ENCODE data around the gene CSNK1A1. TPM values are rescaled to one million over a fixed set of nuclear protein-coding genes. Genes with fewer than 3 reads are reported as not detected.

The CSNK1A1 gene
- polyA plus RNA-seq, 2 of the 4 experiments (the other 2 are of a cell fraction), result 123 to 218 TPM

GRCh38 chr5:149490599-149491485 lies 60.4 kb downstream of the CSNK1A1 start:
- WGBS (ENCODE audit: missing lambda C conversion rate), result 93% methylated on average over 6 of the region's 6 CpGs
- no peak overlapping the region; the same call in 2 of the 3 replicates for H3K4me2 ChIP-seq
- ATAC-seq (no peak), FAIRE-seq (no peak), DNase-seq (ENCODE audit: low read depth in 1 of 2, low spot score in 1 of 2) (no peak)
- H3K27ac ChIP-seq, result peak overlapping the region in 1 of 2 experiments; percentile 38; a peak in 1 of 6 replicates
- TF ChIP-seq TP53 (CRISPR knock-in tag; IDR thresholded peaks at IDR 0.05) (no peak), HDAC2 (IDR thresholded peaks at IDR 0.05) (no peak), CBX8 (IDR thresholded peaks at IDR 0.05) (no peak), JUN (IDR thresholded peaks at IDR 0.05) (no peak), MAZ (IDR thresholded peaks at IDR 0.05; ENCODE audit: borderline replicate concordance, low read depth, low read length) (no peak), MAX (IDR thresholded peaks at IDR 0.05) (no peak), PHF8 (IDR thresholded peaks at IDR 0.05; ENCODE audit: borderline replicate concordance, low read depth) (no peak)
- H3K9me3 ChIP-seq, result no peaks in the 10 kb centered on the region
- no peak overlapping the region for H3K4me3 ChIP-seq
- ChIA-PET CTCF (interaction anchor here (0.9 to 1.4 kb wide), 3 partner anchors 14 to 49 kb away, joined by 3 to 5 read pairs (median 4); no protein-coding TSS in a partner anchor), POLR2A (interaction anchor here (0.7 kb wide), 2 partner anchors 40 to 60 kb away, joined by 3 to 4 read pairs; partner anchors contain the start of gene CSNK1A1)
- H3K4me1 ChIP-seq, result peaks cover 48% of the 10 kb centered on the region

- FAIRE-seq (no peak), DNase-seq (ENCODE audit: low read depth in 1 of 2, low spot score in 1 of 2) (peak in 1 of 2 experiments; percentile 41), ATAC-seq (no peak)
- ChIA-PET CTCF (no interaction called here), POLR2A (no interaction called here)
- H3K4me3 ChIP-seq, result no peak overlapping the region; the same call in 2 of the 3 replicates
- TF ChIP-seq PHF8 (IDR thresholded peaks at IDR 0.05; ENCODE audit: borderline replicate concordance, low read depth) (no peak), HOXA7 (CRISPR knock-in tag; IDR thresholded peaks at IDR 0.05) (0 out of 2 replicates have a peak, but pooled peaks have one; percentile 72)
- no peaks in the 10 kb centered on the region for H3K9me3 ChIP-seq
- H3K4me2 ChIP-seq, result peak overlapping the region; percentile 63
- WGBS (ENCODE audit: missing lambda C conversion rate), result 17% methylated on average over 7 of the region's 7 CpGs
- peak overlapping the region; percentile 37 to 72; a peak in 2 of 6 replicates for H3K27ac ChIP-seq
- peaks cover 58% of the 10 kb centered on the region for H3K4me1 ChIP-seq
These were observed 61.6 kb downstream of the CSNK1A1 start for GRCh38 chr5:149489605-149490037.

DNA sequence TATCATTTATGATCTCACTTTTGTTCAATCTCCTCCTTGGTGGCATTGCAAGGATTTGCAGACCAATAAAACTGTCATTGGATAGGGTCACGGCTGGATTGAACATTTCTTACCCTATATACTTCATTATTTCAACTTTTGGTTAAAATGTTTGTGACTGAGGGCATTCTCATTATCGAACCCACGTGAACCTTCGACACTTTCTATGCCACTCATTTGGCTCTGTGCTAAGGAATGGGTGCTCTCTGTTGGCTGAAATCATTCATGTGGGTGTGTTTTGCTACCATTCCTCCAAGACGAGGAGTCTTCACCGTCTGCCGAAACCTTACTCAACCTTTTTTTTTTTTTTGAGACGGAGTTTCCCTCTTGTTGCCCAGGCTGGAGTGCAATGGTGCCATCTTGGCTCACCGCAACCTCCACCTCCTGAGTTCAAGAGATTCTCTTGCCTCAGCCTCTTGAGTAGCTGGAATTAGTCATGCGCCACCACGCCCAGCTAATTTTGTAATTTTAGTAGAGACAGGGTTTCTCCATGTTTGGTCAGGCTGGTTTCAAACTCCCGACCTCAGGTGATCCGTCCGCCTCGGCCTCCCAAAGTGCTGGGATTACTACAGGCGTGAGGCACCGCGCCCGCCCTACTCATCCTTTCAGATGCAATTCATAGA lies 62.5 kb downstream of the CSNK1A1 start:
- Histone ChIP-seq H3K4me3 (no peak overlapping the region), H3K27ac (peak overlapping the region; percentile 72 to 85; a peak in 4 of 6 replicates), H3K4me1 (peaks cover 59% of the 10 kb centered on the region), H3K9me3 (no peaks in the 10 kb centered on the region), H3K4me2 (peak overlapping the region; percentile 63)
- peak in 1 of 2 experiments; percentile 64 for DNase-seq (ENCODE audit: low read depth in 1 of 2, low spot score in 1 of 2)
- POLR2A ChIA-PET, result interaction anchor here (0.7 kb wide), 3 partner anchors 63 to 168 kb away, joined by 3 to 6 read pairs (median 5); partner anchors contain the start of gene GRPEL2
- WGBS (ENCODE audit: missing lambda C conversion rate), result 65% methylated on average over 19 of the region's 19 CpGs
- CTCF ChIA-PET, result no interaction called here
- TF ChIP-seq FOSL2 (IDR thresholded peaks at IDR 0.05) (no peak), FOSL2 (CRISPR knock-in tag; IDR thresholded peaks at IDR 0.05) (peak; percentile 30), SMC3 (IDR thresholded peaks at IDR 0.05) (no peak)
- no peak for ATAC-seq
- no peak for FAIRE-seq

DNA sequence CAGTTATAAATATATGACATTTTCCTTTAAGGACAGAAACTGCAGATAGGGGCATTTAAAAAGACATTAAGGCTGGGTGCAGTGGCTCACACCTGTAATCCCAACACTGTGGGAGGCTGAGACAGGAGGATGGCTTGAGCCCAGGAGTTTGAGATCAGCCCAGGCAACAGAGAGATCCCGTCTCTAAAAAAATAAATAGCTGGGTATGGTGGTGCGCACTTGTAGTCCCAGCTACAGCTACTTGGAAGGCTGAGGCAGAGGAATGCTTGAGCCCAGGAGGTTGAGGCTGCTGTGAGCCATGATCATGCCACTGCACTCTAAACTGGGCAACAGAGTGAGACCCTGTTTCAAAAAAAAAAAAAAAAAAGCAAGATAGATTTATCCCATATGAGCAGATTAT lies 63.6 kb downstream of the CSNK1A1 start:
- 90% methylated on average over 2 of the region's 2 CpGs for WGBS (ENCODE audit: missing lambda C conversion rate)
- ATAC-seq (no peak), FAIRE-seq (no peak), DNase-seq (ENCODE audit: low read depth in 1 of 2, low spot score in 1 of 2) (no peak)
- Histone ChIP-seq H3K4me2 (peak overlapping the region; percentile 56), H3K27ac (peak overlapping the region; percentile 72 to 85; a peak in 5 of 6 replicates), H3K4me1 (peaks cover 70% of the 10 kb centered on the region), H3K4me3 (no peak overlapping the region), H3K9me3 (no peaks in the 10 kb centered on the region)
- CTCF ChIA-PET, result interaction anchor here (0.8 to 3.3 kb wide), 5 partner anchors 8 to 53 kb away, joined by 3 to 15 read pairs (median 5); no protein-coding TSS in a partner anchor
- POLR2A ChIA-PET, result interaction anchor here (0.6 to 2.0 kb wide), 2 partner anchors 13 to 64 kb away, joined by 7 to 11 read pairs; partner anchors contain the start of gene CSNK1A1
- TF ChIP-seq CBX2 (IDR thresholded peaks at IDR 0.05; ENCODE audit: borderline replicate concordance, low read depth) (no peak), MYC (IDR thresholded peaks at IDR 0.05; ENCODE audit: borderline replicate concordance, low read length) (no peak), BHLHE40 (IDR thresholded peaks at IDR 0.05; ENCODE audit: low read depth, low read length) (no peak), HOXB13 (CRISPR knock-in tag; IDR thresholded peaks at IDR 0.05; ENCODE audit: low read depth) (no peak), JUN (IDR thresholded peaks at IDR 0.05) (no peak), JUNB (IDR thresholded peaks at IDR 0.05) (no peak), ZC3H11A (IDR thresholded peaks at IDR 0.05) (no peak), GATA3 (IDR thresholded peaks at IDR 0.05; ENCODE audit: borderline replicate concordance) (no peak), ZFP36 (IDR thresholded peaks at IDR 0.05; ENCODE audit: borderline replicate concordance, partially characterized antibody) (no peak), NR3C1 (IDR thresholded peaks at IDR 0.05) (no peak), HMGXB4 (CRISPR knock-in tag; IDR thresholded peaks at IDR 0.05; ENCODE audit: borderline replicate concordance) (no peak), RCOR1 (IDR thresholded peaks at IDR 0.05; ENCODE audit: low read depth, low read length) (no peak), NFE2L2 (conservative IDR thresholded peaks at IDR 0.05; ENCODE audit: low read length) (no peak), EHF (CRISPR knock-in tag; IDR thresholded peaks at IDR 0.05) (no peak), EHMT2 (IDR thresholded peaks at IDR 0.05; ENCODE audit: low read depth) (no peak)
- TF ChIP-seq, protein P1, sequence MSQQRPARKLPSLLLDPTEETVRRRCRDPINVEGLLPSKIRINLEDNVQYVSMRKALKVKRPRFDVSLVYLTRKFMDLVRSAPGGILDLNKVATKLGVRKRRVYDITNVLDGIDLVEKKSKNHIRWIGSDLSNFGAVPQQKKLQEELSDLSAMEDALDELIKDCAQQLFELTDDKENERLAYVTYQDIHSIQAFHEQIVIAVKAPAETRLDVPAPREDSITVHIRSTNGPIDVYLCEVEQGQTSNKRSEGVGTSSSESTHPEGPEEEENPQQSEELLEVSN (IDR thresholded peaks at IDR 0.05; ENCODE audit: borderline replicate concordance, low read depth), result no peak

Measured in A549 (cell line).